ENCODE measurements around the gene ARAP1.
A peak's percentile ranks its signal among the peaks of the same experiment; 100 is the strongest.

The ARAP1 gene

DNA sequence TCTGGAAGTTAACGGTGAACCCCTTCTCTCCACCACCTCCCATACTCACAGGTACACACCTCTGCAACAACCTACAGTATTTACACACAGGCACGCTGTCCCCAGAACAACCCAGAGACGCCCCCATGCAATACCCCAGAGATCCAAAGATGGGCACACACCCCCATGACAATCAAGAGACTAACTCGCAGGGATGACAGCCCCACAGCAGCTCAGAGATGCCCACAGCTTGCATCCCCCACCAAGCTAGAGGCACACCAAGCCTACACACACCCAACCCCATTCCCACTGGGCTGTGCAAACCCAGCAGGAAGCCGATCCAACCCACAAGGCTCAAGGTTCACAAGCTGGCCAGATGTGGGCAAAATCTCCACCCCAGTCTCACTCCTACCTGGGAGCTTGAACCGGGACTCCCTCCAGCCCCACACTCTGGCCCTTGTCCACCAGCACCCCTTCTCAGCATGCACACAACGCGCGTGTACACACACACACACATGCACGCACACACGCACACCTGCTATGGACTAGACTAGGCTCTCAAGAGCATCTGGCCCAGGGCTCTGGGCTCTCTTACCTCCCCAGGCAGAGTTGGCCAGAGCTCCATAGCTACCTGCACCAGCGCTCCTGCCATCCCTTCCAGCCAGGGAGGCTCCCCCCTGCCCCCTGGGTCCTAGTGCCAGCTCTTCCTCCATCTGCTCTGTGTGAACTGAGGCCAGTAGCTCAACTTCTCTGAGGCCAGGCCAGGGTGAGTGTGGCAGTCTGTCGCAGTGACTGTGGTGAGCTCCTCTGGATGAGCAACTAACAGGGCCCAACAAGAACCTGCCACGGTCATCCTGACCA, 30.1 kb upstream of the ARAP1 start:
- no peak for DNase-seq (ENCODE audit: low read depth in 2 of 2)
- peak overlapping the region; percentile 23 to 41 for H3K4me3 ChIP-seq (replicated peaks in 1 of 2; ENCODE audit: low read depth in 2 of 2, low read length in 2 of 2)

DNA sequence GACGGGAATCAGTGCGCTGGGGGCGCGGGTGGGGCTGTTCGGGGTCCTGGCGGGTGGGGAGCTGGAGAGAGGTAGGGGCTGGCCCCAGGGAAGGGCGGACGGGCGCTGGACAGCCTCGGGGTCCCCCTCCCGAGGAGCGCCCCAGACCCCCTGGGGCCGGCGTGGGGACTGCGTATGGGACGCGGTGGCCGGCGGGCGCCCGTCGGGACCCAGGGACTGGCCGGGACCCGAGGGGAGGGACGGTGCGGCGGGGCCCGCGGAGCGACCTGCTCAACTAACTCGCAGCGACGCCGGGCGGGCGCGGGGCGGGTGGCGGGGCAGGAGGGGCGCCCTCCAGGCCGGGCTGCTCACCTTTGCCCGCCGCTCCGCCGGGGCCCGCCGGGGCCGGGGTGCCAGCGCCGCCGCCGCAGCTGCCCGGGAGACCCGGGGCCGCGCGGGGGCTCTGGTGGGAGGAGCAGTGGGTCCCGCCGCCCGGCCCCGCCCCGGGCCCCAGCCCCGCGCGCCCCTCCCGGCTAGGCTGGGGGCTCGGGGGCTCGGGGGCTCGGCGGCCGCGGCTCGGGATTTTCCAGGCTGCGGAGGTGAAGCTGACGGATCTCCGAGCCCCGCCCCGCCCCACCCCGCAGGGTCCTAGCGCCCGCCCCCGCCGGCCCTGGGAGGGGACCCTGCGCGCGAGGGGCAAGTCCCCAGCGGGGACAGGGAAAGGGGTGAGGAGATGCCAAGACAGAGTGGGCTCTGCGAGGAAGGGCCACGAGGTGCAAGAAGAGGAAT, 29.3 kb upstream of the ARAP1 start:
- peak overlapping the region; percentile 41 to 43 for H3K4me3 ChIP-seq (replicated peaks in 1 of 2; ENCODE audit: low read depth in 2 of 2, low read length in 2 of 2)
- TF ChIP-seq, protein P1, sequence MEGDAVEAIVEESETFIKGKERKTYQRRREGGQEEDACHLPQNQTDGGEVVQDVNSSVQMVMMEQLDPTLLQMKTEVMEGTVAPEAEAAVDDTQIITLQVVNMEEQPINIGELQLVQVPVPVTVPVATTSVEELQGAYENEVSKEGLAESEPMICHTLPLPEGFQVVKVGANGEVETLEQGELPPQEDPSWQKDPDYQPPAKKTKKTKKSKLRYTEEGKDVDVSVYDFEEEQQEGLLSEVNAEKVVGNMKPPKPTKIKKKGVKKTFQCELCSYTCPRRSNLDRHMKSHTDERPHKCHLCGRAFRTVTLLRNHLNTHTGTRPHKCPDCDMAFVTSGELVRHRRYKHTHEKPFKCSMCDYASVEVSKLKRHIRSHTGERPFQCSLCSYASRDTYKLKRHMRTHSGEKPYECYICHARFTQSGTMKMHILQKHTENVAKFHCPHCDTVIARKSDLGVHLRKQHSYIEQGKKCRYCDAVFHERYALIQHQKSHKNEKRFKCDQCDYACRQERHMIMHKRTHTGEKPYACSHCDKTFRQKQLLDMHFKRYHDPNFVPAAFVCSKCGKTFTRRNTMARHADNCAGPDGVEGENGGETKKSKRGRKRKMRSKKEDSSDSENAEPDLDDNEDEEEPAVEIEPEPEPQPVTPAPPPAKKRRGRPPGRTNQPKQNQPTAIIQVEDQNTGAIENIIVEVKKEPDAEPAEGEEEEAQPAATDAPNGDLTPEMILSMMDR (IDR thresholded peaks at IDR 0.05; ENCODE audit: low read depth, low read length) = no peak
- DNase-seq (ENCODE audit: low read depth in 2 of 2) = no peak

More for the DNA sequence above, 30.1 kb upstream of the ARAP1 start:
- TF ChIP-seq, protein P1 (IDR thresholded peaks at IDR 0.05; ENCODE audit: low read depth, low read length) = no peak

DNA sequence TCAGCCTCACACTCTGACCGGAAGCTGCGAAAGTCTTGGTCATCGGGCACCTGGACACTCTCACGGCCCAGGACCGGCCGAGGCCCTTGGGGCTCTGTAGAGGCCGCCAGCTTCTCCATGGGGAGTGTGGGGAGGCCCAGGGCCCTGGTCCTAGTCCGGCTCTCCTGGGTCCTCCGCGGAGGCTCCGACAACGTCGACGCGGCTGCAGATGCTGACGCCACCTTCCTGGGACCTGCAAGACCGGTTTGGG, 28.8 kb upstream of the ARAP1 start:
- TF ChIP-seq, protein P1 (IDR thresholded peaks at IDR 0.05; ENCODE audit: low read depth, low read length) = no peak
- peak overlapping the region; percentile 41 to 43 for H3K4me3 ChIP-seq (replicated peaks in 1 of 2; ENCODE audit: low read depth in 2 of 2, low read length in 2 of 2)
- DNase-seq (ENCODE audit: low read depth in 2 of 2) = no peak

DNA sequence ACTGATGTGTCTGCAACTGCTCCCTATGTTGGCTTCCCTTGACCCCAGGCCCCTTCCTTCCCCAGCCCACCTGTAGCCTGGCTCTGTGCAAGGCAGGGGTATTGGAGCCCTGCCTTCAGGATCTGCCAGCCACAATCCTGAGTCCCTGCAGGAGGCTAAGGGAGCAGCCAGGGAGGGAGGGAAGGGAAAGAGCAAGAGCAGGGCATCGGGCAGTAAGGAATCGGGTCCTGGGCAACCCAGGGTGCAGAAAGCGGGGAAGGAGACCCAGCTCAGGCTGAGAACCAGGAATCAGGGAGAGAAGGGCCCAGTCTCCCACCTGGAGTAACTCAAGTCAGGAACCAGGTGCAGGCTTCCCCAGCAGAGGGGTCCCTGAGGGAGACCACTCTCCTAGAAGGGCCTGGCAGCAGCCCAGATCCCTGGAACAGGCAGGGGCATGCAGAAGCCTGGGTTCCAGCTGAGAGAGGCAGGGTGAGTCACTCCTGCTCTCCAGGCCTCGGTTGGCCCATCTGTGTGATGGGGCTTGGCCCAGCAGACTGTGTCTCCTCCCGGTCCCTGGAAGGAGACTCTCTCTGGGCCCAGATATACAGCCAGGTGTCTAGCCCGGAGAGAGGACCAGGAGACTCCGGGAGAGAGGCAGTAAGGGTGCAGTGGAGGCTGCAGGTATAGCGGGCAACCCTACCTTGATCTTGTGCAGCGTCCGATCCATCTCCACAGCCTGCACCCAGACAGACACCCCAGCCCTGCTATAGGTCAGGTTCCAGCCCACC, 28.3 kb upstream of the ARAP1 start:
- TF ChIP-seq, protein P1 (IDR thresholded peaks at IDR 0.05; ENCODE audit: low read depth, low read length) = no peak
- H3K4me3 ChIP-seq (replicated peaks in 1 of 2; ENCODE audit: low read depth in 2 of 2, low read length in 2 of 2) = peak overlapping the region; percentile 41 to 43
- no peak for DNase-seq (ENCODE audit: low read depth in 2 of 2)

DNA sequence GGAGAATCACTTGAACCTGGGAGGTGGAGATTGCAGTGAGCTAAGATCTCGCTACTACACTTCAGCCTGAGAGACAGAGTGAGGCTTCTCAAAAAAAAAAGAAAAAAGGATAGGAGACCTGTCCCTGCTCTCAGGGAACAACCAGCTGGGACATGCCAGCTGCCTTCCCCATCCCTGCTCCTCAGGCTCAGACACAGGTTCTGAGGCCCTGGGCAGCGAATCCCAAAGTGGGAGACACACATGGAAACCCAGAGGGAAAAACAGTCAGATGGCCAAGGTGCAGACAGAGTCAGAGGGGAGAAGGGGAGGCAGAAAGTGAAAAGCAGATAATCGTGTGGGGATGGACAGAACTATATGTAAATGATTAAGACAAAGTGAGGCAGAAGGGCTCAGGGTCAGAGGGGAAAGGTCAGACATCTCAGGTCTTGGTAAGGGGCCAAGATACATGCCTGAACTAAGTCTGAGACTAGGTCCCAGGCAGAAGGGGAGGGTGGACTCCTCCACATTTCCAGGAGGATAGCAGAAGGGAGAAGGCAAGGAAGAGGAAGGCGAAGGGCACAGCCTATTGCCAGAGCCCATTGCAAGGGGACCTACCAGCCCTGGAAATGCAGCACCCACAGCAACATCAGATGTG, 27.4 kb upstream of the ARAP1 start:
- TF ChIP-seq, protein P1 (IDR thresholded peaks at IDR 0.05; ENCODE audit: low read depth, low read length) = no peak

More for the DNA sequence above, 27.4 kb upstream of the ARAP1 start:
- no peak for DNase-seq (ENCODE audit: low read depth in 2 of 2)
- no peak overlapping the region for H3K4me3 ChIP-seq (replicated peaks in 1 of 2; ENCODE audit: low read depth in 2 of 2, low read length in 2 of 2)
